ENCODE results near the gene CACNA1F.

CACNA1F gene

GRCh38 chrX:49190821-49191573 lies 42.1 kb downstream of the CACNA1F start:
- H3K27ac ChIP-seq (ENCODE audit: insufficient read depth, low read length, poor library complexity, severe bottlenecking), result peak overlapping the region; percentile 79
- H3K36me3 ChIP-seq (ENCODE audit: control insufficient read depth, insufficient read depth, low read length), result no peaks in the 10 kb centered on the region
- no peaks in the 10 kb centered on the region for H3K9me3 ChIP-seq (ENCODE audit: control insufficient read depth, low read length)
- no peaks in the 10 kb centered on the region for H3K27me3 ChIP-seq (replicated peaks; ENCODE audit: control insufficient read depth, insufficient read depth, low read length, poor library complexity, severe bottlenecking)
- no peaks in the 10 kb centered on the region for H3K4me1 ChIP-seq (ENCODE audit: control insufficient read depth, insufficient read depth, low read length, poor library complexity, severe bottlenecking)
- H3K4me3 ChIP-seq (ENCODE audit: insufficient read depth, low read depth, low read length, poor library complexity, severe bottlenecking), result peak overlapping the region; percentile 73
- peak; percentile 74 to 83 (median 80) for DNase-seq

GRCh38 chrX:49189606-49190005 lies 43.5 kb downstream of the CACNA1F start:
- Histone ChIP-seq H3K27ac (ENCODE audit: insufficient read depth, low read length, poor library complexity, severe bottlenecking) (no peak overlapping the region), H3K27me3 (replicated peaks; ENCODE audit: control insufficient read depth, insufficient read depth, low read length, poor library complexity, severe bottlenecking) (no peaks in the 10 kb centered on the region), H3K4me1 (ENCODE audit: control insufficient read depth, insufficient read depth, low read length, poor library complexity, severe bottlenecking) (no peaks in the 10 kb centered on the region), H3K9me3 (ENCODE audit: control insufficient read depth, low read length) (no peaks in the 10 kb centered on the region), H3K36me3 (ENCODE audit: control insufficient read depth, insufficient read depth, low read length) (no peaks in the 10 kb centered on the region), H3K4me3 (ENCODE audit: insufficient read depth, low read depth, low read length, poor library complexity, severe bottlenecking) (no peak overlapping the region)
- DNase-seq, result no peak

- no peak for DNase-seq
- Histone ChIP-seq H3K27me3 (replicated peaks; ENCODE audit: control insufficient read depth, insufficient read depth, low read length, poor library complexity, severe bottlenecking) (no peaks in the 10 kb centered on the region), H3K27ac (ENCODE audit: insufficient read depth, low read length, poor library complexity, severe bottlenecking) (no peak overlapping the region), H3K9me3 (ENCODE audit: control insufficient read depth, low read length) (no peaks in the 10 kb centered on the region), H3K4me1 (ENCODE audit: control insufficient read depth, insufficient read depth, low read length, poor library complexity, severe bottlenecking) (no peaks in the 10 kb centered on the region), H3K36me3 (ENCODE audit: control insufficient read depth, insufficient read depth, low read length) (no peaks in the 10 kb centered on the region), H3K4me3 (ENCODE audit: insufficient read depth, low read depth, low read length, poor library complexity, severe bottlenecking) (no peak overlapping the region)
Observed at GRCh38 chrX:49188468-49189076, 44.6 kb downstream of the CACNA1F start.

GRCh38 chrX:49187526-49187925 lies 45.6 kb downstream of the CACNA1F start:
- Histone ChIP-seq H3K27ac (ENCODE audit: insufficient read depth, low read length, poor library complexity, severe bottlenecking) (no peak overlapping the region), H3K9me3 (ENCODE audit: control insufficient read depth, low read length) (no peaks in the 10 kb centered on the region)
- DNase-seq, result no peak

GRCh38 chrX:49187028-49187394 lies 46.1 kb downstream of the CACNA1F start:
- H3K4me3 ChIP-seq (ENCODE audit: insufficient read depth, low read depth, low read length, poor library complexity, severe bottlenecking), result no peak overlapping the region
- no peaks in the 10 kb centered on the region for H3K36me3 ChIP-seq (ENCODE audit: control insufficient read depth, insufficient read depth, low read length)
- no peaks in the 10 kb centered on the region for H3K4me1 ChIP-seq (ENCODE audit: control insufficient read depth, insufficient read depth, low read length, poor library complexity, severe bottlenecking)
- H3K9me3 ChIP-seq (ENCODE audit: control insufficient read depth, low read length), result no peaks in the 10 kb centered on the region
- no peak overlapping the region for H3K27ac ChIP-seq (ENCODE audit: insufficient read depth, low read length, poor library complexity, severe bottlenecking)
- no peaks in the 10 kb centered on the region for H3K27me3 ChIP-seq (replicated peaks; ENCODE audit: control insufficient read depth, insufficient read depth, low read length, poor library complexity, severe bottlenecking)
- no peak for DNase-seq

More at GRCh38 chrX:49187526-49187925, 45.6 kb downstream of the CACNA1F start:
- Histone ChIP-seq H3K36me3 (ENCODE audit: control insufficient read depth, insufficient read depth, low read length) (no peaks in the 10 kb centered on the region), H3K27me3 (replicated peaks; ENCODE audit: control insufficient read depth, insufficient read depth, low read length, poor library complexity, severe bottlenecking) (no peaks in the 10 kb centered on the region), H3K4me1 (ENCODE audit: control insufficient read depth, insufficient read depth, low read length, poor library complexity, severe bottlenecking) (no peaks in the 10 kb centered on the region), H3K4me3 (ENCODE audit: insufficient read depth, low read depth, low read length, poor library complexity, severe bottlenecking) (no peak overlapping the region)

- no peaks in the 10 kb centered on the region for H3K36me3 ChIP-seq (ENCODE audit: control insufficient read depth, insufficient read depth, low read length)
- H3K9me3 ChIP-seq (ENCODE audit: control insufficient read depth, low read length), result no peaks in the 10 kb centered on the region
- no peaks in the 10 kb centered on the region for H3K27me3 ChIP-seq (replicated peaks; ENCODE audit: control insufficient read depth, insufficient read depth, low read length, poor library complexity, severe bottlenecking)
- peak within 1 kb of the TSS; percentile 60 for H3K4me3 ChIP-seq (ENCODE audit: insufficient read depth, low read depth, low read length, poor library complexity, severe bottlenecking)
- peak within 1 kb of the TSS; percentile 55 for H3K27ac ChIP-seq (ENCODE audit: insufficient read depth, low read length, poor library complexity, severe bottlenecking)
- H3K4me1 ChIP-seq (ENCODE audit: control insufficient read depth, insufficient read depth, low read length, poor library complexity, severe bottlenecking), result no peaks in the 10 kb centered on the region
- peak; percentile 47 to 68 (median 55) for DNase-seq
Observed at GRCh38 chrX:49186125-49187027, 46.8 kb downstream of the CACNA1F start, which contains the start of gene PRICKLE3. Gene PRICKLE3, minus strand, starts transcription at chrX:49186373. Its CDS starts 76 bp downstream, at chrX:49186297.

- DNase-seq, result no peak
- Histone ChIP-seq H3K27ac (ENCODE audit: insufficient read depth, low read length, poor library complexity, severe bottlenecking) (peak overlapping the region; percentile 42), H3K4me3 (ENCODE audit: insufficient read depth, low read depth, low read length, poor library complexity, severe bottlenecking) (peak overlapping the region; percentile 25), H3K9me3 (ENCODE audit: control insufficient read depth, low read length) (no peaks in the 10 kb centered on the region), H3K4me1 (ENCODE audit: control insufficient read depth, insufficient read depth, low read length, poor library complexity, severe bottlenecking) (no peaks in the 10 kb centered on the region), H3K36me3 (ENCODE audit: control insufficient read depth, insufficient read depth, low read length) (peaks cover 3% of the 10 kb centered on the region), H3K27me3 (replicated peaks; ENCODE audit: control insufficient read depth, insufficient read depth, low read length, poor library complexity, severe bottlenecking) (no peaks in the 10 kb centered on the region)
Observed at GRCh38 chrX:49184294-49185281, 48.6 kb downstream of the CACNA1F start.

GRCh38 chrX:49183701-49184281 lies 49.3 kb downstream of the CACNA1F start:
- Histone ChIP-seq H3K27ac (ENCODE audit: insufficient read depth, low read length, poor library complexity, severe bottlenecking) (no peak overlapping the region), H3K36me3 (ENCODE audit: control insufficient read depth, insufficient read depth, low read length) (peaks cover 3% of the 10 kb centered on the region), H3K27me3 (replicated peaks; ENCODE audit: control insufficient read depth, insufficient read depth, low read length, poor library complexity, severe bottlenecking) (no peaks in the 10 kb centered on the region), H3K9me3 (ENCODE audit: control insufficient read depth, low read length) (no peaks in the 10 kb centered on the region), H3K4me3 (ENCODE audit: insufficient read depth, low read depth, low read length, poor library complexity, severe bottlenecking) (no peak overlapping the region), H3K4me1 (ENCODE audit: control insufficient read depth, insufficient read depth, low read length, poor library complexity, severe bottlenecking) (no peaks in the 10 kb centered on the region)
- DNase-seq, result no peak

- Histone ChIP-seq H3K4me1 (ENCODE audit: control insufficient read depth, insufficient read depth, low read length, poor library complexity, severe bottlenecking) (no peaks in the 10 kb centered on the region), H3K9me3 (ENCODE audit: control insufficient read depth, low read length) (no peaks in the 10 kb centered on the region), H3K27ac (ENCODE audit: insufficient read depth, low read length, poor library complexity, severe bottlenecking) (no peak overlapping the region), H3K36me3 (ENCODE audit: control insufficient read depth, insufficient read depth, low read length) (peaks cover 3% of the 10 kb centered on the region), H3K27me3 (replicated peaks; ENCODE audit: control insufficient read depth, insufficient read depth, low read length, poor library complexity, severe bottlenecking) (no peaks in the 10 kb centered on the region), H3K4me3 (ENCODE audit: insufficient read depth, low read depth, low read length, poor library complexity, severe bottlenecking) (no peak overlapping the region)
- DNase-seq, result no peak
Observed at GRCh38 chrX:49179358-49179757, 53.8 kb downstream of the CACNA1F start.

All from effector memory CD4-positive, alpha-beta T cell (primary cell).